Esophagus squamous epithelium (tissue), 5 donors: ENCODE measurements around the gene VAPB. TPM values are rescaled to one million over a fixed set of nuclear protein-coding genes. Genes with fewer than 3 reads are reported as not detected.

ENCODE experiments used
- DNase-seq: peaks from one replicate; lab custom pipeline; 2025; lab: John Stamatoyannopoulos, UW
- H3K27ac ChIP-seq, 4 donors: fragments of 200-600 bp; sonication (generic); one replicate each; pipeline ENCODE4 v1.5.1; 2016 to 2019; ENCODE audit warnings: mild to moderate bottlenecking in 1 of 4
- H3K27me3 ChIP-seq, 4 donors: fragments of 200-600 bp; sonication (generic); 1 replicate in 3 of 4; 2 replicates in 1 of 4; pipeline versions ENCODE4 v1.5.1 to v1.6.0; 2017 to 2021; ENCODE audit warnings: antibody characterized with exemption in 1 of 4
- H3K36me3 ChIP-seq, 3 donors: fragments of 200-600 bp; sonication (generic); one replicate each; pipeline ENCODE4 v1.5.1; 2016 to 2019
- H3K4me1 ChIP-seq, 3 donors: fragments of 200-600 bp; sonication (generic); one replicate each; pipeline ENCODE4 v1.5.1; 2017 to 2019
- H3K4me3 ChIP-seq, 4 donors: fragments of 200-600 bp; sonication (generic); 1 replicate in 3 of 4; 2 replicates in 1 of 4; pipeline ENCODE4 v1.5.1; 2016 to 2019; ENCODE audit warnings: mild to moderate bottlenecking in 2 of 4, moderate library complexity in 1 of 4
- H3K9me3 ChIP-seq, 3 donors: fragments of 200-600 bp; sonication (generic); one replicate each; pipeline ENCODE4 v1.5.1; 2016 to 2019
- POLR2A ChIP-seq, 4 donors: fragments of 450-650 bp; IDR thresholded peaks; one replicate each; pipeline ENCODE4 v1.6.1; 2017; ENCODE audit warnings: antibody characterized with exemption in 4 of 4, mild to moderate bottlenecking in 4 of 4, moderate library complexity in 3 of 4
- WGBS, 2 donors: methylation state at CpG; one replicate each; pipeline ENCODE4 v1.1.5; 2018; 5-methylcytosine and 5-hydroxymethylcytosine counted together
- intact Hi-C: fragments of 100-400 bp; cut with DNase I; formaldehyde crosslinking; loops from one replicate; pipeline ENCODE4 v1.15.0; 2022
- total RNA-seq, 4 donors: library from RNA; depleted of rRNA; stranded (reverse); fragments of >200 nt; gene quantifications; one replicate each; pipeline ENCODE4 v1.1.0, GENCODE V29; 2016
- TF ChIP-seq, protein P1 (sequence below), 6 experiments: fragments of 450-650 bp in 4 of 6; fragments of 200-600 bp in 2 of 6; sonication (generic) in 2 of 6; IDR thresholded peaks; one replicate each; pipeline ENCODE4 v1.5.1; 2016 to 2019; ENCODE audit warnings: antibody characterized with exemption in 6 of 6, mild to moderate bottlenecking in 4 of 6, moderate library complexity in 4 of 6
- donor health status: DM: yes; HTN: yes; CAD: no.

The VAPB gene
- total RNA-seq, 4 donors from 2014 or later = 11.5 to 21.2 (median 16.6) TPM

- Histone ChIP-seq H3K36me3 (no peaks in the 10 kb centered on the region), H3K9me3 (no peaks in the 10 kb centered on the region), H3K27ac (no peak overlapping the region), H3K27me3 (no peaks in the 10 kb centered on the region), H3K4me1 (peaks cover 0 to 26% (median 0%) of the 10 kb centered on the region in 3 donors), H3K4me3 (no peak overlapping the region)
- TF ChIP-seq POLR2A (IDR thresholded peaks at IDR 0.05) = no peak
- TF ChIP-seq, protein P1, sequence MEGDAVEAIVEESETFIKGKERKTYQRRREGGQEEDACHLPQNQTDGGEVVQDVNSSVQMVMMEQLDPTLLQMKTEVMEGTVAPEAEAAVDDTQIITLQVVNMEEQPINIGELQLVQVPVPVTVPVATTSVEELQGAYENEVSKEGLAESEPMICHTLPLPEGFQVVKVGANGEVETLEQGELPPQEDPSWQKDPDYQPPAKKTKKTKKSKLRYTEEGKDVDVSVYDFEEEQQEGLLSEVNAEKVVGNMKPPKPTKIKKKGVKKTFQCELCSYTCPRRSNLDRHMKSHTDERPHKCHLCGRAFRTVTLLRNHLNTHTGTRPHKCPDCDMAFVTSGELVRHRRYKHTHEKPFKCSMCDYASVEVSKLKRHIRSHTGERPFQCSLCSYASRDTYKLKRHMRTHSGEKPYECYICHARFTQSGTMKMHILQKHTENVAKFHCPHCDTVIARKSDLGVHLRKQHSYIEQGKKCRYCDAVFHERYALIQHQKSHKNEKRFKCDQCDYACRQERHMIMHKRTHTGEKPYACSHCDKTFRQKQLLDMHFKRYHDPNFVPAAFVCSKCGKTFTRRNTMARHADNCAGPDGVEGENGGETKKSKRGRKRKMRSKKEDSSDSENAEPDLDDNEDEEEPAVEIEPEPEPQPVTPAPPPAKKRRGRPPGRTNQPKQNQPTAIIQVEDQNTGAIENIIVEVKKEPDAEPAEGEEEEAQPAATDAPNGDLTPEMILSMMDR (IDR thresholded peaks at IDR 0.05) = no peak
- intact Hi-C loops = no loop called here
- WGBS, 2 donors = 80 to 83% methylated on average over 8 to 13 of the region's 14 CpGs
- DNase-seq = no peak
These were observed 68.2 kb downstream of the VAPB start for GRCh38 chr20:58457083-58457695.

DNA sequence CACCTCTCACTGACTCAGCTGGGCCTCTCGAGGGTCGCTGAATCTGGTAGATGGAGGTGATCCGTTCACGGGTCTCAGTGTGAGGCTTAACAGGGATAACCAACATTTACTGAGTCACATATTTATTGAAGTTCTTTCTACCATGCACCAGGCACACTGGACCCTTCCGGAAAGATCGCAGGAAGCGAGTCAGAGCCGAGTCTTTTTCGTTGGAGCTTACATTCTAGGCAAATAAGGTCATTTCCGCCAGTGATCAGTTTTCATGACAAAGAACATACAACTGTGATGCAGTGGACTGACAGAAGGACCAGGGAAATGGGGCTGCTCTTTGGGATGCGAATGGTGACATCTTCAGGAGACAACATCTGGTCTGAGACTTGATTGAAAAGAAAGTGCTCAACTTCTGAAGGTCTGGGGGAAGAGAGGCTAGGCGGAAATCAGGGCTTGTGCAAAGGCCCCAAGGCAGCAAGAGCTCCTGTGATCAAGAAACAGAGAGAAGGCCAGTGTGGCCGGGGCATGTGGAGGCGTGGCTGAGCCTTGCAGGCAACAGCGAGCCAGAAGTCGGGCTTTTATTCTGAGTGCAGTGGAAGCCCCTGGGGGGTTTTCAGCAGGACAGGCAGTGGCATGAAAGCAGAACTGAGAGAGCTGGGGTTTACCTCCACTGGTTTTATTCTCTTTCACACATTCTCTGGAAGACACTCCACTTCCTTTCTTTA is 69.5 kb downstream of the VAPB start:
- Histone ChIP-seq H3K9me3 (no peaks in the 10 kb centered on the region), H3K36me3 (no peaks in the 10 kb centered on the region), H3K4me1 (peaks cover 0 to 28% (median 0%) of the 10 kb centered on the region in 3 donors), H3K27me3 (no peaks in the 10 kb centered on the region), H3K27ac (no peak overlapping the region), H3K4me3 (no peak overlapping the region)
- no peak for DNase-seq
- TF ChIP-seq POLR2A (IDR thresholded peaks at IDR 0.05) = no peak
- TF ChIP-seq, protein P1 (IDR thresholded peaks at IDR 0.05) = no peak
- 46 to 69% methylated on average over 9 to 16 of the region's 16 CpGs for WGBS, 2 donors
- intact Hi-C loops = no loop called here

- no peak overlapping the region for H3K4me3 ChIP-seq
- peaks cover 0 to 28% (median 0%) of the 10 kb centered on the region in 3 donors for H3K4me1 ChIP-seq
- no peaks in the 10 kb centered on the region for H3K9me3 ChIP-seq
- intact Hi-C loops = no loop called here
- H3K36me3 ChIP-seq = no peaks in the 10 kb centered on the region
- TF ChIP-seq, protein P1 (IDR thresholded peaks at IDR 0.05) = no peak
- TF ChIP-seq POLR2A (IDR thresholded peaks at IDR 0.05) = no peak
- 56 to 73% methylated on average over 4 to 5 of the region's 5 CpGs for WGBS, 2 donors
- no peak overlapping the region for H3K27ac ChIP-seq
- DNase-seq = no peak
- H3K27me3 ChIP-seq = no peaks in the 10 kb centered on the region
These were observed 70.2 kb downstream of the VAPB start for GRCh38 chr20:58459058-58459750.

DNA sequence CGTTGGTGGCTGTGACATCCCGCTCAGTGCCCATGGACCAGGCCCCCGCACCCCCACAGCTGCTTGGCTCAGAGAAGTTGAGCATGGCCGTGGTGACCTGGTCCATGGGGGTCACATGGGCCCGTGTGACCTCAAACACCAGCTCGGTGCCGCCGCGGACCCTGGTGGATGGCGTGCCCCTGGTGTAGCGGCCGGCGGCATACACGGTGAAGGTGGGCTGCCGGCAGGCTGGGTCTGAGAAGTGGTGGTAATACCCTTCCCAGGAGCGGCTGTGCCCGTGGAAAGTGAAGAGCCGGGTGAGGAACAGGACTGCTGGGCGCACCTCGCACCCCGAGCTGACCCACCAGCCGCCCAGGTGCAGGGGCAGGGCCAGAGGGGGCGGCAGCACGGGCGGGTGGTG is 72.1 kb downstream of the VAPB start:
- Histone ChIP-seq H3K36me3 (no peaks in the 10 kb centered on the region), H3K27ac (no peak overlapping the region), H3K4me1 (peaks cover 0 to 28% (median 0%) of the 10 kb centered on the region in 3 donors), H3K27me3 (no peaks in the 10 kb centered on the region), H3K9me3 (no peaks in the 10 kb centered on the region), H3K4me3 (no peak overlapping the region)
- TF ChIP-seq, protein P1 (IDR thresholded peaks at IDR 0.05) = no peak
- TF ChIP-seq POLR2A (IDR thresholded peaks at IDR 0.05) = no peak
- intact Hi-C loops = no loop called here
- no peak for DNase-seq
- 100% methylated on average over 1 of the region's 25 CpGs; no CpG with 5 or more reads in 1 of the 2 donors for WGBS, 2 donors

DNA sequence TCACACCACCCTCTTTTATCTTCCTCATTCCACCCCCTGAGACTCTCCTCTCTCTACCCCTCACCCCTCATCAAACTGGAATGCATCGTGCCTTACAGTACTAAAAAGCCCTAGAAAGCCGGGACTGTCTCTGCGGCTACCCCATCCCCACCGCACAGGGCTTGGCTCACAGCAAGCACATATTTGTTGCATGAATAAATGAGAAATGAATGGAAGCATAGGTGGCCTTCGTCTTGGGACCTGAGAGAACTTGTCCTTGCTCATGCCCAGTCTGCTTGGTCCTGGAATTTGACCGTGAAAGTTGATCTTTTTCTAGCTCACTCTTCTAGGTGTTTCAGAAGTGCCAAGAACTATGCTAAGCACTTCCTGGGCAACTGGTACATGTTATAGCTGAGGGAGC is 72.9 kb downstream of the VAPB start:
- no peak for TF ChIP-seq POLR2A (IDR thresholded peaks at IDR 0.05)
- TF ChIP-seq, protein P1 (IDR thresholded peaks at IDR 0.05) = no peak
- DNase-seq = no peak
- Histone ChIP-seq H3K27me3 (no peaks in the 10 kb centered on the region), H3K4me1 (peaks cover 0 to 28% (median 0%) of the 10 kb centered on the region in 3 donors), H3K4me3 (no peak overlapping the region), H3K36me3 (no peaks in the 10 kb centered on the region), H3K27ac (no peak overlapping the region), H3K9me3 (no peaks in the 10 kb centered on the region)
- 50 to 62% methylated on average over 5 to 6 of the region's 6 CpGs for WGBS, 2 donors
- intact Hi-C loops = no loop called here
